ENCODE data around the gene PTPRG.
"Not testable (repeated sequence)": the region's sequence is repeated elsewhere in the genome, so short reads cannot be mapped to it uniquely, and the experiment has no call there.

The PTPRG gene

GRCh38 chr3:61684386-61684785, 123.0 kb downstream of the PTPRG start:
- DNase-seq (ENCODE audit: low read depth in 2 of 2) = no peak

DNA sequence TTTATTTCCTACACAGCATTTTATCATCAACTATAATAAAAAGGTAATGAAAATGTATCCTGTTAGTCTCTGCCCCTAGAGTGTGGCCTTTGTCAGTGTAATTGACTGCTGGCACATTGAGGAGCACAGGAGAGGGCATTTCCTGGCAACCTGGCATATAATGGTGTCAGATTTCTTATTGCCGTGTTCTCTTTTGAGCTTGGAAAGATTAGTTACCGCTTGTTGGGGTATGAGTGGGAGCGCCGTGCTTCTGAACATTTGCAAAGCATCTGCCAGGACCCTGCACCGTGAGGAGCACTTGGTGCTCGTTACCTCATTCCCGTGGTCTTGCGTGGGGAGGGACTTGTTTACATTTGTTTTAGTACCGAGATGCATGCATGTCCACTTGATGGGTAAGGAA, 124.4 kb downstream of the PTPRG start:
- DNase-seq (ENCODE audit: low read depth in 2 of 2) = no peak

- DNase-seq (ENCODE audit: low read depth in 2 of 2) = no peak
These were observed 124.9 kb downstream of the PTPRG start for GRCh38 chr3:61686228-61686648.

DNA sequence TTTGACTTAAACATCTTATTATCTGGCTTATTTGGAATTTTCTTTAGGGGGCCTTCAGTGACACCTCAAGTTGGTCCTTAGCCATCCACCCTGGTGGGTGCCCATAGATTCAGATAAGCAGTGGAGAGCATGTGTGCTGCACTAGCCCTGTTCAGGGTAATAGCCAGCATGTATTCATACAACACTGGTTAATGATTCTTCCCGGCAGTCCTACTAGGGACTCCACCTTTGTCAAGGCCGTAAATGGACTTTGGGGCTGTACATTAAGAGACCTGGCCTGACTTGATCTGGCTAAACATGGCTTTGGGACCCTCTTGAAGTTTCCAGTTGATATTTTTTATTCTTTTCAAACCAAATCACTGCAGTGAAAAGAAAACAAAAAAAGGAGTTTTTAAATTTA, 125.8 kb downstream of the PTPRG start:
- no peak for DNase-seq (ENCODE audit: low read depth in 2 of 2)

- no peak for DNase-seq (ENCODE audit: low read depth in 2 of 2)
These were observed 126.4 kb downstream of the PTPRG start for GRCh38 chr3:61687663-61688306.

- DNase-seq (ENCODE audit: low read depth in 2 of 2) = no peak
These were observed 127.1 kb downstream of the PTPRG start for GRCh38 chr3:61688307-61688984.

DNA sequence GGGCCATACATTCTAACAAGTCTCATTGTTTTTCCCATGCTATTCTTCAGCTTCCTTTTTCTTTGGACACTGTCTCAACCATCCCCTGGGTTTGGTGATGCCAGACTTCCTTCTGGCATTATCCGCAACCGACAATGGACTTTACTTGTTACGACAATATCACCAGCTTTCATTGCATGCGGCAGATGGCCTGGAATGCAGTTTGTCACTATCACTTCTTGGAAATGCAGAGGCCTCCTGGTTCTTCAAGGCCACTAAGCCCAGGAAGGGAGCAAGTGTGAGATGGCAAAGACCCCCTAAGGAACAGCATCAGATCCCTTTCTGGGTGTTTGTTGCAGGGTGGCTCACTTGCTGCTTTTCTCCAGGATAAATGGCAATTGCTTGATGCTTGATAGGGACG, 128.6 kb downstream of the PTPRG start:
- DNase-seq (ENCODE audit: low read depth in 2 of 2) = no peak

GRCh38 chr3:61691466-61691865, 130.1 kb downstream of the PTPRG start:
- no peak for DNase-seq (ENCODE audit: low read depth in 2 of 2)

GRCh38 chr3:61697301-61697700, 135.9 kb downstream of the PTPRG start:
- DNase-seq (ENCODE audit: low read depth in 2 of 2) = no peak

GRCh38 chr3:61698278-61699072, 137.1 kb downstream of the PTPRG start:
- not testable (repeated sequence) for DNase-seq (ENCODE audit: low read depth in 2 of 2)

DNA sequence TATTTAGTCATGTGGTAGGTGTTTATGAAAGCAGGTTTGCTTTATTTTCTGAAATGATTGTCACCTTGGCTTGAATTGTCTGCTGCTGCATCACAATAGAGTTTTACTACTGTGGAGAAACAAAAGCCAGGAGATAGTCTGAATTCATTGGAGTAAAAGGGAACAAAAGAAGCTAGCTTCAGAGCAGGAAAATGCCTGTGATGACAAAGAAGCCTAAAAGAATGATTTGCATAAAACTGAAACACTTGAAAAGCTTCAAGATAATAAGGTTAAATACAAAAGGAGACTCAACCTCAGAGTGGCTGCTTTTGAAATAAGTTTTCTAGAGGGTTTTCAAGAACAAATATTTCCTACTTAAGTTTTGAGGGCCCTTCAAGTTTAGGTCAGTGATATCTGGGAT, 138.3 kb downstream of the PTPRG start:
- no peak for DNase-seq (ENCODE audit: low read depth in 2 of 2)

DNA sequence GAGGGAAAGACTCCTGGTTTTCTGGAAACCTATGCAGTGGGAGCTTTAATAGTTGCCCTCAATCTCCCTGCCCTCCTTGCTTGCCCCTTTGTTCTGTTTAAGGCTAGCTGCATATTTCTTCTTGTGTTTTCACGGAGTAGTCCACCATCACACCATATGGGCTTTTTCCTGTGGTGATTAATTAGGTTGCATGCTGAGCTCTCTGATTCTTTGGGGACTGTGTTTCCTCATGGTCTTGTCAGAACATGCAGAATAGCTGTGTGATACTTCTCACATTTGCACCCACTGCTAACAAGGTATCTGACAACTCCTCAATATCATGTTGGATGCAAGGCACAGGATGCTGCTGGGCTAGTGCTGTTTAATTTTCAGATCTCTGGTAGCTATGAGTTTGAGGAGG, 139.6 kb downstream of the PTPRG start:
- no peak for DNase-seq (ENCODE audit: low read depth in 2 of 2)

DNA sequence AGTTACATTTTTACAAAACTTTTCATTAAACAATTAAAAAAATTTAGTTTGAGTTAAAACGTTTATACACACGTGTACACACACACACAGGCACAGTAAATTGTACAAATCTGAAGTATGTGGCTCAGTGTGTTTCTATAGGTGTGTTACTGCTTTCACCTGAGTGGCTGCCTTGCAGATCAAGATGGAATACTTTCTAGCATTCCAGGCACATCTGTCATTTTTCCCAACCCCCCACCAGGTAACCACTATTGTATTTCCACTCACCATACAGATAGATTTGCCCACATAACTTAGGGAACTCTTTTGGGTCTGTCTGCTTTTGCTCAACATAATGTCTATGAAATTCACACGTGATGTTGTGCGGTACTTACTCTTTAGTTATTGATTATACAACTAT, 141.1 kb downstream of the PTPRG start:
- no peak for DNase-seq (ENCODE audit: low read depth in 2 of 2)

DNA sequence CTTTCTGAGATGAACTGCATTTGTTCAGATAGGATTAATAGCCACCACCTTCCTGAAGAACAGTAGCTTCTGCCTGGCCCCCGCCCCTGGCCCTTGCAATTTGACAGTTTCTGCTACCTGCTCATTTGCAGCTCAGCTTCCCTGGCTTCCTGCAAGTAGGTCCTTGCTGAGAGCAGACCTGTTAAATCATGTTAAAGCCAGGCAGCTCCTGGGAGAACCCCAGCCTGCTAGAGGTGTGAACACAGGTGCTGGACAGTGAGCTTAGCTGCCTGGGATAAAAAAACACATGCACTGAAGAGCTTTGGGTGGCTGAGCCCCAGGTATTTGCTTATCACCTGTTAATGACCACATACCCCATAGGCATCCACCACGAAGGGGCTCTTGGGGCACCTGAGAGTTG, 143.4 kb downstream of the PTPRG start:
- DNase-seq (ENCODE audit: low read depth in 2 of 2) = no peak

- no peak for DNase-seq (ENCODE audit: low read depth in 2 of 2)
These were observed 146.1 kb downstream of the PTPRG start for GRCh38 chr3:61707492-61707891.

DNA sequence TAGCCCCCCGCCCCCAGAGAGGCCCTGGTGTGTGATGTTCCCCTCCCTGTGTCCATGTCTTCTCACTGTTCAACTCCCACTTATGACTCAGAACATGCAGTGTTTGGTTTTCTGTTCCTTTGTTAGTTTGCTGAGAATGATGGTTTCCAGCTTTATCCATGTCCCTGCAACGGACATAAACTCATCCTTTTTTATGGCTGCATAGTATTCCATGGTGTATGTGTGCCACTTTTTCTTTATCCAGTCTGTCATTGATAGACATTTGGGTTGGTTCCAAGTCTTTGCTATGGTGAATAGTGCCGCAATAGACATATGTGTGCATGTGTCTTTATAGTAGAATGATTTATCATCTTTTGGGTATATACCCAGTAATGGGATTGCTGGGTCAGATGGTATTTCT, 149.5 kb downstream of the PTPRG start:
- not testable (repeated sequence) for DNase-seq (ENCODE audit: low read depth in 2 of 2)

DNA sequence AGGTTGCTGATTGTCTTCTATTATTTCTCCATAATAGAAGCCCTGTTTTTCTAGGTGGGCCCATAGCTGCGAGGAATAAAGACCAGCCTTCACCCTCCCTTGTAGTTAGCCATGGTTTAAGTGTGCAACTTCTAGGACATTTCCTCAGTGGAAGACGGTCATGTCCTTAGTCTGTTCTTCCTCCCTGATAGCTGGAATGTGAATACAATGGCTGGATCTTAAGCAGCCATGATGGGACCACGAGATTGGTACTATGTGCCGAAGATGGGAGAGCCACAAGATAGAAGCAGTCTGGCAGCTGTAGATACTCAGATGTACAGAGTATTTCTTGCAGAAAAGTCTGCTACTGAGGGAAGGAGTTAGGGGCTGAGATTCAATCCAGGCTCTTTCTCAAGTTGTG, 152.9 kb downstream of the PTPRG start:
- DNase-seq (ENCODE audit: low read depth in 2 of 2) = no peak

- DNase-seq (ENCODE audit: low read depth in 2 of 2) = no peak
These were observed 154.6 kb downstream of the PTPRG start for GRCh38 chr3:61715886-61716527.

- DNase-seq (ENCODE audit: low read depth in 2 of 2) = not testable (repeated sequence)
These were observed 155.3 kb downstream of the PTPRG start for GRCh38 chr3:61716693-61717092.

DNA sequence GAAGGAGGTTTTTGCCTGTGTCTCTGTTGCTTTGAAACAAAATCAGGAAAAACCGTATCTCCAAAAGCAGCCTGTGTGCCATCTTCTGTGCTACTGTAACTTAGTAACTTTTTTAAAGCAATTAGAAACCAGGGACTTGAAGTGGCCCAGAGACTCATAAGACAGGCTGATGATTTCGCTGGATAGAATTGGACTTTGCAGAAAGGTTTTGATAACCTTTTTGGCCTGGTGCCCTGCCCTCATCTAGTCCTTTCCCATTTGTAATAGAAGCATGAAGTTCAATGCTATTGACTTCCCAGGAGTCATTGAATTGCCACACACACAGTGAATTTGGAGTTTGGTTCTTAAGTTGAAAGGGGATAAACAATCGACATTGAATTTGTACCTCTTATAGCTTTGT, 157.2 kb downstream of the PTPRG start:
- no peak for DNase-seq (ENCODE audit: low read depth in 2 of 2)

GRCh38 chr3:61719278-61719977, 158.1 kb downstream of the PTPRG start:
- DNase-seq (ENCODE audit: low read depth in 2 of 2) = no peak

DNA sequence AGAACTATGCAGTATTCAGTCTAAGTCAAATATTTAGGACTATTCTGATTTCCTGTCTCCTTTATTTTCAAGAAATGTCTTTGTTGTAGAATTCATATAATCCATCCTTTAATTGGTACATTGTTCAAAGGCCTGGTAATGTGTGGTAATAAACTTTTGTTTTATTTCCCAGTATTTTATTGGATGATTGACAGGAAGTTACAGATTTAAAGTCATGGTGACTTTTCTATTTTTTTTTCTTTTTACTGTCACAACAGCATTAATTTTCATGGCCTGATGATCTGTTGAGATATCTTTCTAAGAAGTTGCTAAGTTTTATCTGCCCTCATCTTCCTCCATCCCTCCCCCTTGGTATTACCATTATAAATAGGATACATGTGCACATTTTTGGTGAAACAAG, 161.7 kb downstream of the PTPRG start:
- DNase-seq (ENCODE audit: low read depth in 2 of 2) = no peak
